Small intestine (tissue), 7 donors: Measurements from ENCODE around the gene MINDY4. TPM values are rescaled to one million over a fixed set of nuclear protein-coding genes. Genes with fewer than 3 reads are reported as not detected.

ENCODE experiments used
- DNase-seq, 2 donors: peaks; one replicate each; pipeline versions ENCODE4 v3.0.0 to v3.0.0-alpha.2; 2013
- FAIRE-seq: peaks from 2 replicates; lab custom pipeline; 2012; peaks lifted over from hg19 to GRCh38; lab: Jason Lieb, UNC
- H3K27ac ChIP-seq, 3 donors: one replicate each; pipeline ENCODE4 v1.5.1; 2013; ENCODE audit warnings: low read length in 2 of 3, mild to moderate bottlenecking in 2 of 3, control low read depth in 1 of 3, inconsistent platforms in 1 of 3, low read depth in 1 of 3, moderate library complexity in 1 of 3
- H3K27me3 ChIP-seq, 3 donors: one replicate each; pipeline ENCODE4 v1.6.1; 2013; ENCODE audit warnings: low read length in 3 of 3, inconsistent platforms in 1 of 3; ENCODE audit not compliant: control insufficient read depth in 3 of 3, insufficient read depth in 3 of 3
- H3K36me3 ChIP-seq, 3 donors: one replicate each; pipeline ENCODE4 v1.6.1; 2013; ENCODE audit warnings: low read length in 3 of 3, inconsistent platforms in 1 of 3, low read depth in 1 of 3, mild to moderate bottlenecking in 1 of 3, moderate library complexity in 1 of 3; ENCODE audit not compliant: control insufficient read depth in 3 of 3, insufficient read depth in 2 of 3
- H3K4me1 ChIP-seq, 3 donors: one replicate each; pipeline ENCODE4 v1.6.1; 2013; ENCODE audit warnings: low read length in 2 of 3, inconsistent platforms in 1 of 3, low read depth in 1 of 3, mild to moderate bottlenecking in 1 of 3, moderate library complexity in 1 of 3; ENCODE audit not compliant: control insufficient read depth in 3 of 3, insufficient read depth in 2 of 3
- H3K4me3 ChIP-seq, 3 donors: one replicate each; pipeline ENCODE4 v1.5.1; 2013; ENCODE audit warnings: low read length in 3 of 3, control low read depth in 1 of 3, inconsistent platforms in 1 of 3, low read depth in 1 of 3, mild to moderate bottlenecking in 1 of 3, moderate library complexity in 1 of 3
- H3K9me3 ChIP-seq, 2 donors: one replicate each; pipeline ENCODE4 v1.6.1; 2013; ENCODE audit warnings: low read depth in 1 of 2, low read length in 1 of 2; ENCODE audit not compliant: control insufficient read depth in 2 of 2, insufficient read depth in 1 of 2
- WGBS, 3 donors: extraction: QIAGEN DNeasy Blood & Tissue Kit; methylation state at CpG; one replicate each; pipeline ENCODE4 v1.1.7; 2013; 5-methylcytosine and 5-hydroxymethylcytosine counted together
- polyA plus RNA-seq, 4 donors: library from polyadenylated mRNA; stranded (reverse) in 3 of 4; unstranded in 1 of 4; fragments of 200-250 nt in 3 of 4; fragments of 120-200 nt in 1 of 4; gene quantifications; one replicate each; pipeline versions ENCODE4 v1.2.1 to v1.2.3, GENCODE V29; 2013
- donor health status: healthy with polysubstance abuse.
- donor health status: control.
- donor health status: control.
- donor health status: Bipolar disorder and iron deficiency.
- donor health status: healthy.

Gene MINDY4
- polyA plus RNA-seq, 4 donors = 0.22 to 6.5 (median 1.9) TPM

DNA sequence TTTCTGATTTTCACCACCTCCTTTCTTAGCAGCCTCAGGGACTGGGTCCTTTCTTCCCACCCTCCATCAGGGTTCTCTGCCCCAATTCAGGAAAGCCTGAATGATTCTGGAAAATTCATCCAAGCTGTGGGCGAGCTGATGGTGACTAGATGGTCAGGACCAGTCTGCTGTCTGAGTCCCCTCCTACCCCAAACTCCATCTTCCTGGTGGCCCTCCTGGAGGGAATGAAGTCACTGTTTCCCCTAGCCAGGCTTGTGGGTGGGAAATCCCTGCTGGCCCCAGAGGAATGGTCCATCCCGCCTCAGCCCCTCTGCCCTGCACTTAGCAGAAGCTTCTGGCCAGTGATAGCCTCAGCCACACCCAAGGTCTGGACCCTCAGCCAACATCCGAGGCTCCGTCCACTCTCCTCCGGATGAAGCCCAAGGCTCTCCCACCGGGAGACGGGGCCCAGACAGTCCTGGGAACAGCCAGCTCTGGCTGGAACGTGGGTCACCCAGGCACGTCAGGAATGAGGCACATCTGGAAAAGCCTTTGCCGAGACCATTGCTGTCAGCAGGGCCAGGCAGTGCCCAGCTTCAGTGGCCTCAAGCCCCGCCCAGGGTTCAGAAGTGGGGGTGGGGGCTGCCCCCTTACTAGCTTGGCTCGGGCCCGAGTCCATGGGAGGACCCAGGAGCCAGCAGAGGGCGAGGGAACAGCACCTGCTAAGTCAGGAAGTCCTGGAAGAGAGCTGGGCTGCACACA, 136.5 kb downstream of the MINDY4 start:
- H3K9me3 ChIP-seq = no peaks in the 10 kb centered on the region
- no peak overlapping the region for H3K27ac ChIP-seq
- WGBS, 3 donors = 42 to 65% (median 47%) methylated on average over 14 of the region's 14 CpGs
- H3K36me3 ChIP-seq = peaks cover 0 to 24% (median 0%) of the 10 kb centered on the region in 3 donors
- FAIRE-seq = no peak
- peaks cover 0 to 34% (median 3%) of the 10 kb centered on the region in 3 donors for H3K4me1 ChIP-seq
- H3K4me3 ChIP-seq = no peak overlapping the region
- DNase-seq = no peak
- H3K27me3 ChIP-seq = no peaks in the 10 kb centered on the region

DNA sequence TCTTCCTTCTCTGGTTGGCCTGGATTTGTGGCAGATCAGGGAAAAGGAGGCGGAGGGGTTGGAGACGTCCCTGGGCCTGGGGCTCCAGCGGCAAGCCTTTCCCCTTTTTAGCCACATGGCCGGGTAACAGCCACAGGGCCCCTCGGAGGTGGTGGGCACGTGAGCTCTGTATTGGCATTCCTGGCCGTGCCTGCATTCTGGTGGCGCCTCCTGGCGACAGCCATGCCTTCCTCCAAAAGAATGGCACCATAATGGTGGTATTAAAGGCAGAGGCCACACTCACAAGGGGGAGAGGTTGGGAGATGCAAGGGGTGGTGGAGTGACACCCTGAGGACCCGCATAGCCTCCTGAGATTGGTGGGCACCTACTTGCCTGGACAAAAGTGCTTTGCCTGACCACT, 137.5 kb downstream of the MINDY4 start:
- H3K36me3 ChIP-seq = peaks cover 0 to 27% (median 0%) of the 10 kb centered on the region in 3 donors
- H3K27ac ChIP-seq = no peak overlapping the region
- FAIRE-seq (no peak), DNase-seq (no peak)
- no peak overlapping the region for H3K4me3 ChIP-seq
- H3K9me3 ChIP-seq = no peaks in the 10 kb centered on the region
- H3K4me1 ChIP-seq = peaks cover 0 to 44% (median 3%) of the 10 kb centered on the region in 3 donors
- 62 to 82% (median 66%) methylated on average over 10 of the region's 10 CpGs for WGBS, 3 donors
- H3K27me3 ChIP-seq = no peaks in the 10 kb centered on the region

DNA sequence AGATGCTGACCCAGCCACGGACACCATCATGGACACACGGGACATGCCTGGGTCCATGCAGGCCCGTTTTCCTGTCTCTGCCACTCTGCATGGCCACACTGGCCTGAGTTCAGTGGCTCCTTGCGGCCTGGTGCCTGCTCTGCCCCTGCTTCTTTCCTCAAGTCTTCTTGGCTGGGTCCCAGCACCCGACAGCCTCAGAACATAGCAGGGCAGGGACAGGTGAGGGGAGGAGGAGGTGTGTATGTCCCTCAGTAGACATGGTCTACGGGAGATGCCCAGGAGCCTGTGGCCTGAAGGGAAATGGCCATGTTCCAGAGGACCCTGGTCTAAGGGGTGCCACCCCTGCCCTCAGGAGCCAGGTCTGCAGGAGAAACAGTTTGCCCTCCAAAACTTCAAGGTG, 138.2 kb downstream of the MINDY4 start:
- H3K4me3 ChIP-seq = no peak overlapping the region
- FAIRE-seq (no peak), DNase-seq (no peak)
- peaks cover 0 to 22% (median 0%) of the 10 kb centered on the region in 3 donors for H3K36me3 ChIP-seq
- H3K4me1 ChIP-seq = peaks cover 0 to 51% (median 3%) of the 10 kb centered on the region in 3 donors
- WGBS, 3 donors = 42 to 76% (median 54%) methylated on average over 6 of the region's 6 CpGs
- H3K27ac ChIP-seq = no peak overlapping the region
- no peaks in the 10 kb centered on the region for H3K27me3 ChIP-seq
- no peaks in the 10 kb centered on the region for H3K9me3 ChIP-seq

DNA sequence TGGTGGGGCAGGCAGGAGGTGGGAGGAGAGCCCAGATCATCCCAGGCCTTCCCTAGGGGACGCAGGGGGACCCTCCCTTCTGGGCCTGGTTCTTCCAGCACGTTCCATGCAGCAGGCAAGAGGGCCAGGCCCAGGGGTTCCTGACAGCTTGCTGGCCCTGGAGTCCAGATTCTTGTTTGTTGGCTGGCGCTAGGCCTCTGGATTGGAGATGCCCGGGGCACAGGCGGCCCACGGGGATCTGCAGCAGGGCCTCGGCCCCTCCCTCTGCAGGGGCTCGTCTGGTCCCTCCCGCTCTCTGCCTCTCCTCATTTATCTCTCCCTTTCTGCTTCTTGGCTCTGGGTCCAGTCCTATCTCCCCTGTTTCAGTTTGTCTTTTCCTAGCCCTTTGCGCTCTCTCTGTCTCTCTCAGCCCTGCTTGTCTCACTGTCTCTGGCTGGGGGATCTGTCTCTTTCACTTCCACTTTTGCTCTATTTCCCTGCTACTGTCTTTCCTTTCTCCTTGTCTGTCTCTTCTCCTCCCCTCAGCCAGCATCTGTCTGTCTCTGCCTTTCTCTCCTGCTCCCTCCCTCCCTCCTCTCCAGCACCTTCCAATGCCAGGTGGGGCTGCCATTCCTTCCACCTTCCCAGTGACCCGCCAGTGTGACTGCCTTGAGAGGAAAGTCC, 139.3 kb downstream of the MINDY4 start:
- Histone ChIP-seq H3K4me3 (no peak overlapping the region), H3K27me3 (no peaks in the 10 kb centered on the region), H3K27ac (peak overlapping the region in 2 of 3 donors; percentile 52 to 60), H3K36me3 (peaks cover 0 to 17% (median 0%) of the 10 kb centered on the region in 3 donors), H3K4me1 (peaks cover 0 to 59% (median 3%) of the 10 kb centered on the region in 3 donors), H3K9me3 (no peaks in the 10 kb centered on the region)
- FAIRE-seq (no peak), DNase-seq (no peak)
- WGBS, 3 donors = 28 to 57% (median 44%) methylated on average over 11 of the region's 11 CpGs

DNA sequence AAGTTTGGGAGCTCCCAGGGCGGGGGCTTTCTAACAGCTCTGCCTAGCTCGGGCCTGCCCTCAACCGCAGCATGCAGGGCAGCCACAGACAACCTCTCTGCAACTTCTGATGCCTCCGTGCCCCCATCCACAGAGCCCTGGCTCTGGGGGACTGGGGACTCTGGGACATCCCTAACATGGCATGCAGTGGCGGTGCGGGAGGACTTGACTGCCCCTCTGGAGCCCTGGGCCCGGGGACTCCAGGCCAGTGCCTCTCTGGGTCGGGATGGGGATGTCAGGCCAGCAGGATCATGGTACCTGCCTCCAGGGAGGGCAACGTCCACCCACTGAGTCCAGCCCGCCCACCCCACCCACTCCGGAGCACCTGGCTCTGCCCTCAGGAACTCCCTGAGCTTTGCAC, 139.9 kb downstream of the MINDY4 start:
- Histone ChIP-seq H3K4me1 (peaks cover 0 to 61% (median 3%) of the 10 kb centered on the region in 3 donors), H3K4me3 (no peak overlapping the region), H3K36me3 (peaks cover 0 to 16% (median 0%) of the 10 kb centered on the region in 3 donors), H3K9me3 (no peaks in the 10 kb centered on the region), H3K27me3 (no peaks in the 10 kb centered on the region), H3K27ac (peak overlapping the region in 2 of 3 donors; percentile 52 to 60)
- FAIRE-seq (no peak), DNase-seq (no peak)
- WGBS, 3 donors = 16 to 53% (median 34%) methylated on average over 11 of the region's 11 CpGs

DNA sequence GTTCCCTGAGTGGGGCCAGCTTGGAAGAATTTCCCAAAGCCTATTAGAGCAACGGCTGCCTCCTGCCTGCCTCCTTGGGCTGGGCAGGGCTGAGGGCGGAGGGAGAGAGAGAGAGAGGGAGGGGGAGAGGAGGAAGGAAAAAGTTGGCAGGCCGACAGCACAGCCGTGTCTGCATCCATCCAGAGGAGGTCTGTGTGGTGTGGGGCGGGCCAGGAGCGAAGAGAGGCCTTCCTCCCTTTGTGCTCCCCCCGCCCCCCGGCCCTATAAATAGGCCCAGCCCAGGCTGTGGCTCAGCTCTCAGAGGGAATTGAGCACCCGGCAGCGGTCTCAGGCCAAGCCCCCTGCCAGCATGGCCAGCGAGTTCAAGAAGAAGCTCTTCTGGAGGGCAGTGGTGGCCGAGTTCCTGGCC, 140.3 kb downstream of the MINDY4 start, which contains the start of gene AQP1:
Gene AQP1 (plus strand): TSS at position 293 of the 409 bp plus-strand sequence. CDS start 57 bp downstream, at position 350.
- 5 to 16% (median 12%) methylated on average over 11 to 12 of the region's 12 CpGs for WGBS, 3 donors

DNA sequence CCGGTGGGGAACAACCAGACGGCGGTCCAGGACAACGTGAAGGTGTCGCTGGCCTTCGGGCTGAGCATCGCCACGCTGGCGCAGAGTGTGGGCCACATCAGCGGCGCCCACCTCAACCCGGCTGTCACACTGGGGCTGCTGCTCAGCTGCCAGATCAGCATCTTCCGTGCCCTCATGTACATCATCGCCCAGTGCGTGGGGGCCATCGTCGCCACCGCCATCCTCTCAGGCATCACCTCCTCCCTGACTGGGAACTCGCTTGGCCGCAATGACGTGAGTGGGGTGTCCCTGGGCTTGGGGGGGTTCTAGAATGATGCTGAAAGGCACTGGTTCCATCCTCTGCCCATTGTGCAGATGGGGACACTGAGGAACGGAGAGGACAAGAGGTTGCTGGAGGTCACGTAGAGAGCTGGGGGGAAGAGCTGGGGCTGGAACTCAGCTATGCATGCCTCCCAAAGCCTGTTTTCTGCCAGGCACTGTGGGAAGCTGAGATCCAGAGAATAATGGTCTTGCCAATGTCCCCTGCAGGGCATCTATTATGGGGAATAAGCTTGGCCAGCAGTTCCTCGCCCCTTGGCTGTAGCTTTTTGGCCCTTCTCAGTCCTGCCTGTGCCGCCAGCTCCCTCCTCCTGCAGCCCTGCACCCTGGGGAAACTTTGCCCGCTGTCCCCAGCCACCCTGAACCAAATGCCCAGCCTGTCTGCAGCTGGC, 141.0 kb downstream of the MINDY4 start:
- no peak for FAIRE-seq
- no peaks in the 10 kb centered on the region for H3K9me3 ChIP-seq
- whole genome bisulfite sequencing, 3 donors = 27 to 61% (median 35%) methylated on average over 25 to 26 of the region's 26 CpGs
- peaks cover 0 to 18% (median 0%) of the 10 kb centered on the region in 3 donors for H3K36me3 ChIP-seq
- H3K27me3 ChIP-seq = no peaks in the 10 kb centered on the region
- H3K27ac ChIP-seq = peak overlapping the region; percentile 56 to 96 (median 88)
- DNase-seq = no peak
- H3K4me1 ChIP-seq = peaks cover 0 to 68% (median 3%) of the 10 kb centered on the region in 3 donors
- peak overlapping the region in 2 of 3 donors; percentile 24 to 37 for H3K4me3 ChIP-seq

More for the DNA sequence above, 140.3 kb downstream of the MINDY4 start, which contains the start of gene AQP1:
- no peaks in the 10 kb centered on the region for H3K9me3 ChIP-seq
- peaks cover 0 to 20% (median 0%) of the 10 kb centered on the region in 3 donors for H3K36me3 ChIP-seq
- FAIRE-seq (no peak), DNase-seq (peak; percentile 76 to 79)
- peak within 1 kb of the TSS in 2 of 3 donors; percentile 24 to 37 for H3K4me3 ChIP-seq
- H3K27ac ChIP-seq = peak within 1 kb of the TSS; percentile 56 to 96 (median 88)
- H3K4me1 ChIP-seq = peaks cover 0 to 65% (median 3%) of the 10 kb centered on the region in 3 donors
- no peaks in the 10 kb centered on the region for H3K27me3 ChIP-seq

DNA sequence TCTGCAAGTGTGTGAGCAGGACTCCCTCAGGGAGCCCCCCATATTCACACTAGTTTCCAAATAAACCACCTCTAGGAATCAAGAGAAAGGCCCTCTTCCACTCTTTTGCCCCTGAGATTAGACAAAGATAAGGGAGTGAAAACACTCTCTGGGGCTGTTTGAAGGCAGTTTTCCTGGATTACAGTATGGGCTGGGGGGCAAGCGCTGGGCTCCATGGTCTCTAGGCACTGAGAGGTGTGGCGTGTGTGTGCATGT, 141.4 kb downstream of the MINDY4 start:
- Histone ChIP-seq H3K4me3 (peak overlapping the region in 2 of 3 donors; percentile 18 to 37), H3K9me3 (no peaks in the 10 kb centered on the region), H3K4me1 (peaks cover 0 to 68% (median 3%) of the 10 kb centered on the region in 3 donors), H3K27ac (peak overlapping the region; percentile 56 to 96 (median 88)), H3K36me3 (peaks cover 0 to 17% (median 0%) of the 10 kb centered on the region in 3 donors), H3K27me3 (no peaks in the 10 kb centered on the region)
- DNase-seq (no peak), FAIRE-seq (no peak)
- WGBS, 3 donors = 25 to 61% (median 49%) methylated on average over 2 of the region's 2 CpGs
